MCF 10A (cell line): ENCODE results near the gene TANGO6. TPM values are rescaled to one million over a fixed set of nuclear protein-coding genes. Genes with fewer than 3 reads are reported as not detected.

Experiments
- BruUV-seq: library from RNA; stranded (reverse); fragments of 400-500 nt; replicated peaks from 2 replicates; lab custom pipeline; 2021; lab: Mats Ljungman, UMichigan
- CTCF ChIA-PET: fragments of 300-600 bp; sonication (Branson Sonifier 250); formaldehyde crosslinking; extraction: SDS; loops from one replicate; lab custom pipeline; 2021; ENCODE audit warnings: antibody characterized with exemption, inconsistent platforms; lab: Yijun Ruan, JAX
- POLR2A ChIA-PET: fragments of 300-600, 350-650 bp; sonication (Branson Sonifier 250); formaldehyde crosslinking; extraction: SDS; loops from one replicate; lab custom pipeline; 2020; ENCODE audit warnings: antibody characterized with exemption, inconsistent platforms; lab: Yijun Ruan, JAX
- DNase-seq: peaks from one replicate; pipeline ENCODE4 v3.0.0-alpha.2; 2018; ENCODE audit not compliant: unreplicated experiment
- H3K27ac Mint-ChIP-seq: one replicate; pipeline ENCODE4 v1.8.0; 2022; ENCODE audit warnings: mild to moderate bottlenecking, low read depth, mixed read lengths; ENCODE audit not compliant: unreplicated experiment
- H3K27me3 Mint-ChIP-seq: one replicate; pipeline ENCODE4 v1.8.0; 2022; ENCODE audit warnings: mixed read lengths; ENCODE audit not compliant: insufficient read depth, unreplicated experiment
- H3K36me3 Mint-ChIP-seq: one replicate; pipeline ENCODE4 v1.8.0; 2022; ENCODE audit warnings: mild to moderate bottlenecking, moderate library complexity, mixed read lengths; ENCODE audit not compliant: insufficient read depth, unreplicated experiment
- H3K4me1 Mint-ChIP-seq: one replicate; pipeline ENCODE4 v1.8.0; 2022; ENCODE audit warnings: mixed read lengths; ENCODE audit not compliant: insufficient read depth, unreplicated experiment
- H3K4me3 Mint-ChIP-seq: one replicate; pipeline ENCODE4 v1.8.0; 2022; ENCODE audit warnings: mild to moderate bottlenecking, moderate library complexity, mixed read lengths; ENCODE audit not compliant: unreplicated experiment
- H3K9me3 Mint-ChIP-seq: one replicate; pipeline ENCODE4 v1.8.0; 2022; ENCODE audit warnings: mixed read lengths; ENCODE audit not compliant: unreplicated experiment
- CTCF ChIP-seq: fragments of 200-600 bp; IDR thresholded peaks from one replicate; pipeline ENCODE4 v1.8.0; 2022; ENCODE audit warnings: antibody characterized with exemption, mild to moderate bottlenecking; ENCODE audit not compliant: unreplicated experiment
- intact Hi-C: fragments of 100-400 bp; cut with micrococcal nuclease; formaldehyde crosslinking; loops from 2 replicates; pipeline ENCODE4 v1.14.1; 2022
- total RNA-seq: library from RNA; stranded (reverse); gene quantifications from 2 replicates; pipeline ENCODE4 v1.2.3, GENCODE V29; 2022

TANGO6 gene
- total RNA-seq, 1 experiment from 2014 or later = 21.8 TPM

GRCh38 chr16:68907297-68907696 lies 64.0 kb downstream of the TANGO6 start:
- BruUV-seq = no TSS peak

DNA sequence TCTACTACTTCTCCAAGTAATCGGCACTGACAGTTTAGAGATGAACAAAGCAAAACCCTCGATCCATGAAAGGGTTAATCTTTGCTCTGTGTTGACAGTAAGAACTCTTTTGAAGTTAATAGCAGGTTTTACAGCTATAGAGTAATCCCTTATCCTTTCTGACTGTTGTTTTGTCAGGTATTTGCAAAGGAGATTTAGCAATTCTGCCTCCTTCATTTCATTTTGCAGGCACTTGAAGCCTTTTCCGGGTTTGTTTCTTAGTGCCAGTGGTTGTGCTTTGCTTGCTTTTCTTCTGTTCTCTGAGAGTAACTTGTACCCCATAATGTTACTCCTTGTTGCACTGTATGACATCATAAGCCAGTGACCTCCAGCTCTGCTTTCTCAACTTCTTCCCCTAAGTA lies 64.5 kb downstream of the TANGO6 start:
- Mint-ChIP-seq H3K4me1 (no peaks in the 10 kb centered on the region), H3K27me3 (no peaks in the 10 kb centered on the region), H3K4me3 (no peak overlapping the region), H3K27ac (no peak overlapping the region), H3K9me3 (no peaks in the 10 kb centered on the region), H3K36me3 (peaks cover 45% of the 10 kb centered on the region)
- DNase-seq = no peak
- ChIA-PET CTCF (interaction anchor here (0.5 to 1.3 kb wide), 3 partner anchors 16 to 198 kb away, joined by 3 to 4 read pairs (median 3); partner anchors contain the start of gene HAS3), POLR2A (interaction anchor here (0.7 kb wide), 1 partner anchor 73 kb away, joined by 3 read pairs; no protein-coding TSS in a partner anchor)
- TF ChIP-seq CTCF = no peak
- no TSS peak for BruUV-seq
- intact Hi-C loops = no loop called here

More at GRCh38 chr16:68907297-68907696, 64.0 kb downstream of the TANGO6 start:
- H3K9me3 Mint-ChIP-seq = no peaks in the 10 kb centered on the region
- no peak for DNase-seq
- no peaks in the 10 kb centered on the region for H3K27me3 Mint-ChIP-seq
- intact Hi-C loops = no loop called here
- H3K36me3 Mint-ChIP-seq = peaks cover 46% of the 10 kb centered on the region
- H3K4me1 Mint-ChIP-seq = no peaks in the 10 kb centered on the region
- POLR2A ChIA-PET = interaction anchor here (0.6 kb wide), 1 partner anchor 8 kb away, joined by 3 read pairs; no protein-coding TSS in a partner anchor
- no peak for TF ChIP-seq CTCF
- H3K27ac Mint-ChIP-seq = no peak overlapping the region
- H3K4me3 Mint-ChIP-seq = no peak overlapping the region
- CTCF ChIA-PET = interaction anchor here (1.0 kb wide), 1 partner anchor 198 kb away, joined by 3 read pairs; the partner anchor contains the start of gene HAS3

- Mint-ChIP-seq H3K36me3 (peaks cover 34% of the 10 kb centered on the region), H3K27me3 (no peaks in the 10 kb centered on the region), H3K4me1 (no peaks in the 10 kb centered on the region), H3K9me3 (no peaks in the 10 kb centered on the region), H3K27ac (no peak overlapping the region), H3K4me3 (no peak overlapping the region)
- ChIA-PET POLR2A (interaction anchor here (0.7 to 2.0 kb wide), 5 partner anchors 9 to 196 kb away, joined by 3 to 6 read pairs (median 3); partner anchors contain the start of gene HAS3), CTCF (interaction anchor here (0.6 to 1.8 kb wide), 5 partner anchors 36 to 215 kb away, joined by 3 to 10 read pairs (median 6); no protein-coding TSS in a partner anchor)
- no peak for TF ChIP-seq CTCF
- no peak for DNase-seq
- no TSS peak for BruUV-seq
- intact Hi-C loops = no loop called here
Measured at GRCh38 chr16:68909099-68909733, 65.9 kb downstream of the TANGO6 start.

GRCh38 chr16:68910051-68910450 lies 66.7 kb downstream of the TANGO6 start:
- no peak for TF ChIP-seq CTCF
- no peak for DNase-seq
- no peaks in the 10 kb centered on the region for H3K27me3 Mint-ChIP-seq
- no peaks in the 10 kb centered on the region for H3K4me1 Mint-ChIP-seq
- ChIA-PET POLR2A (interaction anchor here (0.6 to 2.0 kb wide), 6 partner anchors 8 to 219 kb away, joined by 3 to 6 read pairs (median 4); partner anchors contain the start of gene HAS3), CTCF (interaction anchor here (0.6 to 1.8 kb wide), 3 partner anchors 176 to 214 kb away, joined by 3 to 10 read pairs (median 7); no protein-coding TSS in a partner anchor)
- no peak overlapping the region for H3K4me3 Mint-ChIP-seq
- H3K9me3 Mint-ChIP-seq = no peaks in the 10 kb centered on the region
- no peak overlapping the region for H3K27ac Mint-ChIP-seq
- no TSS peak for BruUV-seq
- intact Hi-C loops = no loop called here
- H3K36me3 Mint-ChIP-seq = peaks cover 34% of the 10 kb centered on the region
